GM19035 (cell line): ENCODE measurements around the gene WIPF3.
A peak's percentile ranks its signal among the peaks of the same experiment; 100 is the strongest.

Experiments
- ATAC-seq: cut with Tn5 transposase; IDR thresholded peaks from one replicate; pipeline ENCODE4 v1.9.1; 2021; ENCODE audit not compliant: unreplicated experiment

The WIPF3 gene

GRCh38 chr7:29808075-29808801, 1.9 kb downstream of the WIPF3 start:
- no peak for ATAC-seq

GRCh38 chr7:29809533-29810155, 3.3 kb downstream of the WIPF3 start:
- no peak for ATAC-seq

GRCh38 chr7:29810297-29810696, 4.0 kb downstream of the WIPF3 start:
- no peak for ATAC-seq

- ATAC-seq = no peak
These were observed 4.6 kb downstream of the WIPF3 start for GRCh38 chr7:29810813-29811482.

GRCh38 chr7:29811586-29811985, 5.3 kb downstream of the WIPF3 start:
- ATAC-seq = no peak

GRCh38 chr7:29812185-29812876, 6.0 kb downstream of the WIPF3 start:
- ATAC-seq = no peak

GRCh38 chr7:29815181-29816105, 9.1 kb downstream of the WIPF3 start:
- no peak for ATAC-seq

GRCh38 chr7:29818308-29818707, 12.0 kb downstream of the WIPF3 start:
- no peak for ATAC-seq

GRCh38 chr7:29825775-29826529, 19.6 kb downstream of the WIPF3 start:
- peak; percentile 85 for ATAC-seq

GRCh38 chr7:29826530-29826822, 20.2 kb downstream of the WIPF3 start:
- ATAC-seq = no peak

- no peak for ATAC-seq
These were observed 20.6 kb downstream of the WIPF3 start for GRCh38 chr7:29826904-29827303.

GRCh38 chr7:29831705-29832104, 25.4 kb downstream of the WIPF3 start:
- no peak for ATAC-seq

- ATAC-seq = no peak
These were observed 27.6 kb downstream of the WIPF3 start for GRCh38 chr7:29833929-29834328.

GRCh38 chr7:29835718-29836117, 29.4 kb downstream of the WIPF3 start:
- ATAC-seq = no peak

- no peak for ATAC-seq
These were observed 33.0 kb downstream of the WIPF3 start for GRCh38 chr7:29839302-29839701.

GRCh38 chr7:29839921-29840320, 33.6 kb downstream of the WIPF3 start:
- ATAC-seq = no peak

GRCh38 chr7:29840701-29841100, 34.4 kb downstream of the WIPF3 start:
- no peak for ATAC-seq

GRCh38 chr7:29841926-29842701, 35.8 kb downstream of the WIPF3 start:
- ATAC-seq = no peak

GRCh38 chr7:29843093-29843492, 36.8 kb downstream of the WIPF3 start:
- no peak for ATAC-seq
